NCI-H1694 (cell line): ENCODE data around the gene DMGDH.

Source experiments
- DNase-seq: peaks from one replicate; lab custom pipeline; 2025; lab: John Stamatoyannopoulos, UW

Gene DMGDH

GRCh38 chr5:79069488-79070349 lies at the start of gene DMGDH, which contains the start of gene BHMT2:
Gene DMGDH (minus strand): TSS chr5:79069674. CDS start chr5:79069620, 54 bp downstream.
Gene BHMT2 (plus strand): TSS chr5:79069767. CDS start chr5:79069783, 16 bp downstream.
- DNase-seq = no peak

GRCh38 chr5:79112703-79113058 lies 43.2 kb upstream of the DMGDH start:
- DNase-seq = no peak

GRCh38 chr5:79111960-79112702 lies 42.7 kb upstream of the DMGDH start:
- no peak for DNase-seq

- DNase-seq = no peak
Measured at GRCh38 chr5:79111387-79111959, 42.0 kb upstream of the DMGDH start, which contains the start of gene BHMT. Gene BHMT (plus strand): TSS chr5:79111809. CDS start chr5:79111886, 77 bp downstream.

DNA sequence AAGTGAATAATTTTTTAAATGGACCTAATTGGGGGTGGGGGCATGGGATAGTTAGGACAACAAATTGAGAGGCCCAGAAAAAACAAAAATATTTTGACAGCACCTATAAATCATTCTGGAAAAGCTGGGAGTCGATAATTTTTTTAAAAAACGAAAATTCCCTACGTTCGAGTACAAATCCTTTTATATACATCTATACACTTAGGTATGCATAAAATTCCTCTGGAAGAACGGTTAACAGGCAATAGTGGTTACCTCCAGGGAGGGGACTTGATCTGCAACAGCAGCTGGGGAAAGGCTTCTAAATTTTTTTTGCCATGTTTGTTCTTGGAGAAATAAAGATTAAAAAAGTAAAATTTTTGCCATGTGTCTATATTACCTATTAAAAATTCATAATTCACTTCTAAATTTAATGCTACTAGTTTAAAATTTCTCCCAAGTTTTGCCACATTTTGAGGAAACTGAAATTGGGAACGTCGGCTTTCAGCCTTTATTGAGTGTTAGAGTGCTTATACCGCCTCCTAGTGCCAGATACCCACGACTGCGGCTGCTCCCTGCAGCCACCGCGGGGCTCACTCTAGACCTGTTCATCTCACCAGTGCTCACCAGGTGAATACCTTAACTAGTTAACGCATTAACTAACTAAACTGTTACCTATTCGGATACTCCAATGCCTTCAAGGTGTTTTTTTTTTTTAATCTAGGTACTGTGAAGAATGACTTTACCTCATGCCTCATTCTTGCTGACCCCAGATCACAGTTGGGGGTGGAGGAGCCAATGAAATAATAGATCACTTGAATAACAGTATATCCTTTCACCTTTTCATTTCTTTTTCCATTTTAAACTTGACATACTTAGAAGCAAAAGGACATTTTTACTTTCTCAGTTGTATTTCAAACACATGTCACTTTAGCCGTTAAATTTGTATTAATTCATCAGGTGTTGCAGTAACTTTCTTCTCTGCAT lies 40.3 kb upstream of the DMGDH start:
- no peak for DNase-seq

DNA sequence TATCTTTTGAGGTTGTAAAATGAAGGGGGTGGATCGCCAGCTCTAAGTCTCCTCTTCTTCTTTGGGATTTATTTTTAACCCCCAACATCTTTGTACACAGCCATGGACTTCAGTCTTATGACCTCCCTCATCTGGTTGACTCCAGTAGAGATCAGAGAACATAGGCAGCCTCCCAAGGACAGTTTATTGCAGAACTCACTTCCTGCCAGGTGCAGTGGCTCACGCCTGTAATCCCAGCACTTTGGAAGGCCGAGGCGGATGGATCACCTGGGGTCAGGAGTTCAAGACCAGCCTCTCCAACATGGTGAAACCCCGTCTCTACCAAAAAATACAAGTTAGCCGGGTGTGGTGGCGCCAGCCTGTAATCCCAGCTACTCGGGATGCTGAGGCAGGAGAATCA lies 39.3 kb upstream of the DMGDH start:
- DNase-seq = no peak

DNA sequence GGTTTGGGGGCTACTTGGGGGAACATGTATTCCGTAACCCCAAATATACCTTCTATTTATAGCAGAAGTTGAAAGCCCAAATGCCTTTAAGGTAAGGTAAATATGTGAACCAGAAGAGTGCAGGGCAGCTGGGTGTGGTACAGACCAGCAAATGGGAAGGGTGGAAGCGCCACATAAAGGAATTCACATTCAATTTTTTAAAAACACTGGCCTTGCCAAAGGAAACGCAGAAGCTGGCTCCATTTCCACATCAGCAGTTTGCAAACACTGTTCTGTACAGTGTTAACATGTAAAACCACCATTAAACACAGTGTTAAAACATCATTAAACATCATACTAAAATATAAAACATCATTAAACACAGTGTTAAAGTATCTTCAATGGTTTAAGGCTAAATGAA lies 38.6 kb upstream of the DMGDH start:
- DNase-seq = no peak

DNA sequence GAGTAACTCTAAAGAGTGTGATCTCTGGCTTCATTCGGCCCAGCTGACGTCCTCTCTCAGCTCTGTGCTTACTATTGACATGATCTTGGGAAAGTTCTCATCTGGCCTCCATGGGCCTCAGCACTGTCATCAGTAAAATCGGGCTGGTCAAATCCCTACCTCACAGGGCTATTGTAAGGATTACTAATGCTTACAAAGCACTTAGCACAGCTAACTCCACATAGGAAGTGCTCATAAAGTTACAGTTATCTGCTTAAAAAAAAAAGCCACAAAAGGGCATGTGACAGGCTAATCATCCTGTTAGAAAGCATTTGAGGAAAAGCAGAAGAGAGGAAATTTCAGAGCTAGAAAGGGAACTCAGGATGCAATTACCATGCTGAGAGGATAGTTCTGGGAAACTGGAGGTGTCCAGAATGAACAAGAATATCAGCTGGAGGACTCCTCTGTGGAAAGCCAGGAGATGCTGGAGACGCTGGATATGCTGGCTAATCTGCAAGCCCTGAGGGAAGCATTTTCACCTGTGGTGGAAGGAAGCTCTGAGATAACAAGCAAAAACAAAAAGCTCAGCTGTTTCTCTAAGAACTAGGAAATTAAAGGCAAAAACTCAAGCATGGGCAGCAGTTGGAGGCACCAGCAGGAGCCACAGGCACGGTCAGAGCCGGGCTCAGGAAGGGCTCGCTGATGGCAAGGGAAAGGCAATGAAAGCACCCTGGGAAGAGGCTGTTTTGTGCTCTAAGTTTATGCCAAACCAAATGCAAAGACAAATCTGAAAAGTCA lies 37.7 kb upstream of the DMGDH start:
- DNase-seq = no peak

DNA sequence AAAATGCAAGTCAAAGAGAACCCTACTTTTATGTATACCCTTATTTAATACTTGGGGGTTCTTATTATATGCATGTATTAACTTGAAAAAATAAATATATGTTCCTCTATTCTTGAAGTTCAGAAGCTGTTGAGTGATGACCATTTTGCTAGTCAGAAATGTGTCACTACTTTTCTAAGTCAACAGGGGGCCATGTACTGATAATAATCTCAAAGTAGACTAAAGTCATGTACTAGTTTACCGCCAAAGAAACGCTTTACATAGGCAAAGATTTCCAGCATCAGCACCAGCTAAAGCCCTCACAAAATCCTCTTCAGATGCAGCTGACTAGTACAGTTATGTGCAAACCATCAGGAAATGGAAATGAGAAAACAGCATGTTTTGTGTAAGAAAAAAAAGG lies 36.4 kb upstream of the DMGDH start:
- DNase-seq = no peak

DNA sequence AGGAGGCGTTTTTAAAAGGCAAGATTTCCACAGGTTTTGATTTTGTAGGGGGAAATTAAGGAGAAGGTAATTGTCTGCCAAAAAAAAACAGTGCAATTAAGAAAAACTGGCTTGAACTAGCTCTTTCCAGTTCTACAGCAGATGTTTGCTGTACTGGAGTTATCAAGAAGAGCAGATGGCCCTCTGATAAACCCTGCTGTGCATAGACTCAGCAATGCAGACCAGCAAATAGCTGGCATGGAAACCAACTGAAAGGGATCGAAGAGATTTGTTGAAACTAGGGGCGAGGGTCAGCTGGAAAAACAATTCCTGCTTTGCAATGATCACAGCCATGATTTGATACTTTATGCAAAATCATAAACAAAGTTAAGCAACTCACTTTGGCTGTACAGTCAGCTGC lies 24.3 kb upstream of the DMGDH start:
- peak; percentile 93 for DNase-seq

GRCh38 chr5:79091064-79091463 lies 21.6 kb upstream of the DMGDH start:
- DNase-seq = no peak

- DNase-seq = no peak
Measured at GRCh38 chr5:79088507-79088906, 19.0 kb upstream of the DMGDH start.

GRCh38 chr5:79086116-79086515 lies 16.6 kb upstream of the DMGDH start:
- no peak for DNase-seq

GRCh38 chr5:79081779-79082178 lies 12.3 kb upstream of the DMGDH start:
- no peak for DNase-seq

GRCh38 chr5:79080804-79081203 lies 11.3 kb upstream of the DMGDH start:
- no peak for DNase-seq

GRCh38 chr5:79077680-79078365 lies 8.3 kb upstream of the DMGDH start:
- no peak for DNase-seq

GRCh38 chr5:79076819-79077218 lies 7.3 kb upstream of the DMGDH start:
- DNase-seq = no peak

GRCh38 chr5:79075646-79076426 lies 6.4 kb upstream of the DMGDH start:
- DNase-seq = no peak

DNA sequence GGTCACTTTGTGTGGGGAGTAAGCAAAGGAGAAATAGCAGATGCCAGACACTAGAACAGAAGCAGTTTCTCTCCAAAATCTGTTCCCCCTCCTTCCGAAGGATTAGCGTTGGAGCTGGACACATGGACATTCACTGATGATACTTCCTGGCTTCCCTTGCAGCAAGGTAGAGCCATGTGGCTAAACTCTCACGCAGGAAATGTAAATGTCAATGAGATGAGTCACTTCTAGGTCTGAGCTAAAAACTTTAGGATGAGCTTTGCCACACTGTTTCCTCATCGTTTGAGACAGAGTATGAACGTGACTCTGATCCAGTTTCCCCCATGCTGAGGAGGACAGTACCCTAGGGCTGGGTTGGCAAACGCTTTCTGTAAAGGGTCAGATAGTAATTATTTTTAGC lies 5.2 kb upstream of the DMGDH start:
- DNase-seq = no peak

DNA sequence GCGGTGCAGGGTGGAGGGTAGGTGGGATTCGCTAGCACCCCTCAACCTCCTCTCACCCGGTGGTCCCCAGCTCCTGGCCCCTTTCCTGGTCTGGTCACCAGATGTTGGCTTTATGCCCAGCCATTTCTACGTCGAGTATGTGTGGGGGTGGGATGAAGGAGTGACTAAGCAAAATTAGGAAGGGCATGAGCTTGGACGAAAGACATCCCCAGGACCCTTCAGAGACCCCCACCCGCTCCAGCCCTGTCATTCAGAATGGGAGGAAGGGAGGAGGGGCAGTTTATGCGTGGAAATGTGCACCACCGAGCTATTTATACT lies 835 bp upstream of the DMGDH start:
- no peak for DNase-seq
